GM12874 (cell line): ENCODE measurements around the gene GPR141.

Experiments
- CTCF ChIP-seq: IDR thresholded peaks from 2 replicates; pipeline ENCODE4 v1.5.1; 2011; ENCODE audit warnings: low read depth, mild to moderate bottlenecking, control low read depth, low read length, moderate library complexity; ENCODE audit not compliant: insufficient read depth

The GPR141 gene

GRCh38 chr7:37670436-37670835 lies 13.1 kb upstream of the GPR141 start:
- no peak for TF ChIP-seq CTCF

- no peak for TF ChIP-seq CTCF
Observed at GRCh38 chr7:37671876-37672275, 11.7 kb upstream of the GPR141 start.

- TF ChIP-seq CTCF = no peak
Observed at GRCh38 chr7:37672926-37673325, 10.6 kb upstream of the GPR141 start.

DNA sequence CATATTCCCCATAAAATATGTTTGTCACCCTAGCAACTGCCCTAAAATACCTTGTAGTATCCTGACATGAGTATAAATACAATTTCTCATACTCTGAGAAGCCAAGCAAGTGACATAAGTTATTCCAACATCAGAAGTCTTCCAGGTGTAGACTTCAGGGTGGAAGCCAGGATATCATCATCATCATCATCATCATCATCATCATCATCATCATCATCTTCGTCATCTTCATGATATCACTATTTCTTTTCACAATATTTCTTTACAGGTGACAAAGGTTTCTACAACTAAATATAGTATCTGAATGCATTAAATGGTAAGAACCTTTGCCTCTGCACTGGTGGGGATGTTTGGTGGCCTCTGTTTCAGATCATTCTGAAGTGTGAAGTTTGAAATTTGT lies 10.0 kb upstream of the GPR141 start:
- no peak for TF ChIP-seq CTCF

DNA sequence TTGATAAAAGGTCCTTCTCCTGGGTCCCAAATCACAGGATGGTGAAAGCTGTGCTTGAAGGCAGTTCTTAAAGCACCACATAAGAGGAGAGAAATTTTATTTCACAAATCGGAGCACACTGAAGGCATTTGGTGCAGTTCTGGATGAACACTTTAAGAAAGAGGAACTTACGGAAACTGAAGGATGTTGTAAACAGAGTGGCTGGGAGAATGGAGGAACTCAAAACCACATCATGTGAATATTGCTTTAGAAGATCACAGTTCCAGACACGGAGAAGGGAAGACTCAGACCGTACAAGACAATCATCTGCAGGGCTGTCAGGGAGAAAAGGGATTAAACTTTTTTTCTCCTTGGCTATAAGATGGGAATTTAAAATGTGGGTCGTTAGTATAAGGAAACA lies 9.0 kb upstream of the GPR141 start:
- TF ChIP-seq CTCF = no peak

DNA sequence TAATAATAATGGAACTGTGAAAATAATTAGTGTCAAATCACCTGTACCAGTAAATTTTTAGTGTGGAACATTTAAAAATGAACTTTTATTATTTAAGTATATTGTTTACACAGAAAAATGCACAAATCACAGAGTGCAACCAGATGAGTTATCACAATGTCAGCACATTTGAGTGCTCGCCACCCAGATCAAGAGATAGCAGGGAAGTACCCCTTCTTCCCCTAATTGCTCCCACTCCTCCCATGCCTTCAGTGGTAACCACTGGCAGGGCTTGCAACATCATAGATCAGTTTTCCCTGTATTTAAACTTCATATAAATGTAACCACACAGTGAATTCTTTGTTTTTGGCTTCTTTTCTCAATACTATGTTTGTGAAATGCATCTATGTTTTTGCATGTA lies 7.8 kb upstream of the GPR141 start:
- no peak for TF ChIP-seq CTCF

GRCh38 chr7:37684927-37685326 lies 1.4 kb downstream of the GPR141 start:
- TF ChIP-seq CTCF = no peak
